ENCODE measurements around the gene CDC25B.

- TF ChIP-seq RAD21 (IDR thresholded peaks at IDR 0.05; ENCODE audit: low read depth) (no peak), CEBPB (IDR thresholded peaks at IDR 0.05) (no peak), MAX (IDR thresholded peaks at IDR 0.05) (no peak), EGR1 (IDR thresholded peaks at IDR 0.05) (no peak), EP300 (IDR thresholded peaks at IDR 0.05; ENCODE audit: borderline replicate concordance) (no peak), REST (IDR thresholded peaks at IDR 0.05; ENCODE audit: low read depth) (no peak), TEAD4 (IDR thresholded peaks at IDR 0.05) (no peak), TCF12 (IDR thresholded peaks at IDR 0.05; ENCODE audit: low read depth) (no peak), CREB1 (IDR thresholded peaks at IDR 0.05; ENCODE audit: low read depth) (no peak)
Observed at GRCh38 chr20:3777381-3777715, 18.8 kb upstream of the CDC25B start.

All from Ishikawa (cell line).